B cell (primary cell): ENCODE measurements around the gene MEG3.

ENCODE experiments used
- CTCF ChIP-seq: fragments of 200-600 bp; IDR thresholded peaks from one replicate; pipeline ENCODE4 v1.8.0; 2022; ENCODE audit warnings: antibody characterized with exemption, mild to moderate bottlenecking
- EZH2 ChIP-seq: IDR thresholded peaks from 2 replicates; pipeline ENCODE4 v1.6.1; 2012; ENCODE audit warnings: borderline replicate concordance, low read depth, mild to moderate bottlenecking, moderate library complexity, low read length; ENCODE audit not compliant: insufficient read depth, poor library complexity, severe bottlenecking

GRCh38 chr14:100813291-100813690 lies 12.6 kb upstream of the MEG3 start:
- TF ChIP-seq CTCF (no peak), EZH2 (no peak)
